Hematopoietic multipotent progenitor cell treated with erythropoietin and hydrocortisone succinate and interleukin-3 and kit ligand, for 4 days (in vitro differentiated cells): Measurements from ENCODE around the gene DLGAP1.
"Not testable (repeated sequence)": the region's sequence is repeated elsewhere in the genome, so short reads cannot be mapped to it uniquely, and the experiment has no call there.

Experiments
- DNase-seq: peaks from one replicate; pipeline ENCODE4 v3.0.0-alpha.2; 2015

DLGAP1 gene

DNA sequence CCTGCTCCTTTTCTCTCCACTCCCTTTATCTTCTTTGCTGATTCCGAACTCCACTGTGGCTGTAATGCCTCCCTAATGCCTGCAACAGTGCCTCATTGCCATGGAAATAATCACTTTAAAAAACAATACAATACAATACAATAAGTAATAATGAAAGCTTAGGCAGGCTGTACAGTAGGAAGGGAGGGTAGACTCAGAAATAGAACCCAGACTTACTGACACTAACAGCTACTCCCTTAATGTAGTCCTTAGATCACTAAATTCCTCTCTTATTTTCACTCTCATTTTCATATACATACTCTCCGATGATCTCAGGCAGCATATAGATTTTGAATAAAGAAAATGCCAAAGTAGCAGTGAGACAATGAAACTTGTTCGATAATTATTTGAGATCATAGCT, 70.2 kb downstream of the DLGAP1 start:
- no peak for DNase-seq

GRCh38 chr18:4374564-4374963, 80.5 kb downstream of the DLGAP1 start:
- no peak for DNase-seq

DNA sequence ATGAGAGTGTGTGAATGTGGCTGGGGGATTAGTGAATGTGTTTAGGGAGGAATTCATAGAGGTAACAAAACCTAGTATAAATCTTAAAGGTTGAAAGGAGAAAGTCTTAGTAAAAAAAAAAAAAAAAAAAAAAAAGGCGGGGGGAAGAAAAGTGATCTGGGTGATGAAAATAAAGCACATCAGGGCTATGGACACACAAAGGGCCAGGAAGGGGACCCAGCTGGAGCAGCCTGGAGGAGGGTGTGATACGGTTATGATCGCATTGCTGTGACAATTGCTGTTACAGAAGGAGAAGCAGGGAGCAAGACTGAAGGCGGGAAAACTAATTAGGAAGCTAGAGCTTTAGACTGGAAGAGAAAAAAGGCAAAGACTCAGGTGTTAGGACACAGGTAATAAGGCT, 85.4 kb downstream of the DLGAP1 start:
- DNase-seq, result no peak

DNA sequence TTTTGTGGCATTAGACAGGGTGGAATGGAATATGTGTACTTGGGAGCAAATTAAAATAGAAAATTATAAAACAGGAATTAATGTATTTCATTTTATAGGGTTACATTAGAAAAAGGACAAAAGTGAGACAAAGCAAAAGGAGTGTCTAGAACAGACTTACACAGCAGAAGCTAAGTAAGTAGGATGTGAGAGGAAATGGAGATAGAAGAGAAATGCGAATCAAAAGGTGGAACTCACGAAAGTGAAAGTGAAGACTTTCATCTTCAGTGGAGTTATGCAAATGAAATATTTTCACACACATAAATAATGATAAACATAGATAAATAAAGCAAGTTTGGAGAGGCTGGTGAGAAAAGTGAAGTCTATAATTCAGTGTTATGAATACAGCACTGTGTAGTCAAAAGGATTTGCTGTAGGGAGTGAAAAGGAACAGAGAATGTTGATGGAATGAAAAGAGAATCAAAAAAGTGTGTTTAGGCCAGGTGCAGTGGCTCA, 94.8 kb downstream of the DLGAP1 start:
- no peak for DNase-seq

DNA sequence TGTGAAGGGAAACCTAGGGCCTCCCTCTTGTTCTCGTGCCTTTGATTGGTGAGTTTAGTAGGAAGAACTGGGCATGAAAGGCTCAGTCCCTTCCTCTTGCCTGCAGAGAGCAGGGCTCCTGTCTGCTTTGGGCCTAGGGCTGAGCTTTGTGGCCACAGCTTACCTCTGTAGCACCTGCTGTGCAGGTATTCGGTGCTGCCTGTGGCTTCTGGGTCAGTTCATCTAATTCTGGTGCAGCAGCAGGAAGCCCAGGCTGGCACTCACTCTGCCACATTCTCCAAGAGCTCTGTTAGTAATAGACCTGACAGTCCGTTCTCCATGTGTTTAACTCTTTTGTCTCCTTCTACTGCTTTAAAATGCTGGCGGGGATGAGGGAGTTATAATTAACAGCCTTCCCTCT, 96.5 kb downstream of the DLGAP1 start:
- no peak for DNase-seq

GRCh38 chr18:4357579-4357978, 97.5 kb downstream of the DLGAP1 start:
- no peak for DNase-seq

GRCh38 chr18:4356929-4357328, 98.2 kb downstream of the DLGAP1 start:
- DNase-seq, result no peak

DNA sequence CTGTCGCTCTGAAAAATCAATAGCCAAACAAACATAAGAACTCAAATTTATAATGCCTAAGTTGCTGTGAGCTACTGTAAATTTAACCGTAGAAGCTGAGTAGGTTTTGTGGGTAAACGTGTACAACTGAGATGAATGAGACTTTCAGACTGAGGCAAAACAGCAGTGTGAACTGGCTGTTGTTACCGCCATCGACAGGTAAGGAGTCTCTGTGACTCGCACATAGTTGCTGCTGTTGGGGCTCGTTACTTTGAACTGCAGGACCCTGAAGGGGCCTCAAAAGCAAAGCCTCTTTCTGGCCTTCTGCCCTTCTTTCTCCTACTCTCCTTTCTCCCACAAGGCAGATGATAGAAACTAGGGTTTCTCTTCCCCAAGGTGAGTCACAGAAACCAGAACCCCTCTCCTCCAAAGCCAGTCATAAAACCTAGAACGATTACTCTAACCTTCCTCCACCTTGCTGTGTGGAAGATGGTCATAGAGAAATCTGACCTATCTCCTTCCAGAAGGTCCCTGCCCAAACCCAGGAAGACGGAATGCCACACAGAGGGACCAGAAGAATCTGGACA, 101.2 kb downstream of the DLGAP1 start:
- DNase-seq, result no peak

DNA sequence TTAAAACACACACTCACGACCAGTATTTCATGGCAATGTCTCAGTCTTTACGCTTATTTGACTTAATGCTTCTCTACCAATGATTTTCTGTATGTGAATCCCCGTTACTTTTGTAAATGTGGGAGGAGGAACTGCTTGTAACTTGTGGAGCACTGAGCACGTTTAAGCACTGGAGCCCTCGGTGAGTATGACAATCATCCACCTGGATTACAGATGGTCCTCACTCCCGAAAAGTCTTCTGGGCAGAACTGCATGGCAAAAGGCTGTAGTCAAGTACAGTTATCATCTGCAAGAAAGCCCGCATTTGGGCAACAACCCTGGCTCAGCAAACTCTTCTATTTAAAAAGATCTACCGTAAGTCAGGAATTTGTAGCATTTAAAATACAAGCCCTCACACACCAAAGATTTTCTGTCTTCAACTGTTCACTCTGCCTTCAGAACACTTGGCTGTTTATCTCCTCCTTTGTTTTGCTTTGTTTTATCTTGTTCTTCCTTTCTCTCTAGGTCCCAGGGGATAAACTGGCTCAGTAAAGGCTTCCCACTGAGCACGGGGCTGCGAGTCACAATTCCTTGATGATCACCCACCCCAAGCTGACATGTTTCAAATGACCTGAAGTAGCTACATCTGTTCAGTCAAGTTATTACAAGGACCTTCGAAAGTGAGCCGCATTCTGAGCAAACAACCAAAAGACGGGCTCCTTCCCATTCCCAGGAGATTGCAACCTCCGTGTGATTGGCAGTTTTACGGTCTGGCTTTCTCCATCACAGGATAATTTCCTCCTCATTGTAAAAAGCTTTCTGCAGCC, 102.2 kb downstream of the DLGAP1 start:
- no peak for DNase-seq

DNA sequence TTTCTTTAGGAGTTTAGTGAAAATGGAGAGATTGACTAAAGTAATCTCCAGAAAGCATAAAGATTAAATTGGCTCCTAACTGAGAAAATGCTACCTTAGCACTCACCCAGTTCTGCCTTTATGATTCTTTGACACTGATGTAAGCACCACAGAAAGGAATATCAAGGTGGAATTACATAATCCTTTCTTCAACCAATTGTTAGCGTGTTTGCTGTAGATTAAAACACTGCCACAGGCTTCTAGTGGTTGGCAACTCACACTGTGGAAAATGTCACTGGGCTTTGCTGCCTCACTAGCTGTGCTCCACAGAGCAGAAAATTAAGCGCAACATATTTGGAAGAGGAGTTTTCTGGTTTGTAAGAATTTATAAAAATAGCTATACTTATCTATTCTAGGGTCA, 104.1 kb downstream of the DLGAP1 start:
- no peak for DNase-seq

DNA sequence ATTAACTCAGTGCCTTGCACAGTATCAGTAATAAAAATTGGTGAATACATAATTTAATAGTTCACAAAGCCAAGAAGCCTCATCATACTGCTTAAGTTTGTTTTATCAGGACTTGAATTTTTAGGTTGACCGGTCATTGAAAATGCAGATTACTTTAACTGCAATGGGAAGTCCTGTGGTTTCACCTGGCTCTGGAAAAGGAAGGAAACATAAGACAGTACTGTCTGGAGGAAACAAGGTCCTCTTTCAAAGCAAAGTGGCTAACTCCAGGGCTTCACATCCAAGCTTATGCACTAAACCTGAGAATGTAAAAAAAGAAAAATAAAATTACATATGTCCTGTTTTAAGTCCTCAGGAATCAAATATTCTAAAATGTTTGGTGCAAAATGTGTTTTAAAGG, 119.7 kb downstream of the DLGAP1 start:
- no peak for DNase-seq

- no peak for DNase-seq
Measured at GRCh38 chr18:4333043-4333442, 122.1 kb downstream of the DLGAP1 start.

DNA sequence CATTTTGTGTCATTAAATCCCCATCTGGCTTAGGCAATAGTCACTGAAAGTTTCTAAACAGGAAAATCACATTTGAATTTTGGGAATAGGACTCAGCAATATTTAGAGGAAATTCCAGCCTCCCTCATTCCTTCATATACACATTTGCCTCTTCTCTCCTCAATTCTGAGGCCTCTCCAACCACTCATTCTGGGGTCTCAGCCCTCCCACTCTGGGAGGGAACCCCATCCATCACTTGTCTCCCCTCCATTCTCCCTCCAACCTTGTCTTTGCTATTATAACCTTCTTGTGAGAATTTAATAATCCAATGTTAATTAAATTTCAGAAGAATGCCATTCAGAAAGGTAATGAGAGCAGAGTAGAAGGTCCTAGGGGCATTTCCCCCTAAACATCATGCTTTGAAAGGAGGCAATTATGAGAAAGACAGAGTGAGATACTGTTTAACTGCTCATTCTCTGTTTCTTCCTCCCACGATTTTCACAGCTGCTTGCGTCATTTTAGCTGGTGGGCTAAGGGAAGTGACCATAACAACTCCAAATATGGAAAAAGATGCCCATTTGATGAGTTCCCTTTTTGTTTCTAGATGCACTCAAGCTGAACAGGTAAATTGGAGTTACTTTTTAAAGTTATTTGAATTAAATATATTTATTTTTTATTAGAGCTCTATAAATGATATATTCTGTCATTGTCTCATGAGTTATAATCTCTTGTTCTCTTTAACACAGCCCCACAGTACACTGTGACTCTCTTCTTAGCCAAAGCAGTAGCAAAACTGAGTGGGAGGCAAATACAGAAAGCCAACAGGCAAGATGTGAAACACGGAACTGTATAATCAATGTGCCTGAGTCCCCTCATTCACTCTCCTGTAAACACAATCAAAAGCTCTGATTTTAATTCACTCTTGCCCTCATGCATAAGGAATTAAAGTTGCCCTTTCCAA, 135.1 kb downstream of the DLGAP1 start:
- DNase-seq, result no peak

- no peak for DNase-seq
Measured at GRCh38 chr18:4318311-4318710, 136.8 kb downstream of the DLGAP1 start.

GRCh38 chr18:4311945-4312344, 143.2 kb downstream of the DLGAP1 start:
- not testable (repeated sequence) for DNase-seq

GRCh38 chr18:4311136-4311535, 144.0 kb downstream of the DLGAP1 start:
- no peak for DNase-seq

DNA sequence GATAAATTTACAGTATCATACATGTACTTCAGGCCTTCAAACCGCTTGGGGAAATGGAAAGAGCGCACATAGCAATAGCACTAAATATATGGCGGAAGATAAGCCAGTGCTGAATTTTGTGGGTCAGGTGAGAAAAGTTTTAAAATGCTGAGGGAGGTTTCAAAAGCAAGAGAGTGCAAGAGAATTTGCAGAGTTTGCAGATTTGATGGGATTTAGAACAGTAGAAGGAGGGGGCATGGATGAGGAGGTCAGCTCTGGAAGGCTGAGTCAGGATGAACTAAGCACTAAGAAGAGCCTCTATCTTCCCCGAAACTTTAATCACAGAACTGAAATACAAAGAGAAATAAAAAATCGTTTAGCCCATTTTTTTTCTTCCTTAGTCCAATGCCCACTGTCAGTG, 145.9 kb downstream of the DLGAP1 start:
- no peak for DNase-seq

DNA sequence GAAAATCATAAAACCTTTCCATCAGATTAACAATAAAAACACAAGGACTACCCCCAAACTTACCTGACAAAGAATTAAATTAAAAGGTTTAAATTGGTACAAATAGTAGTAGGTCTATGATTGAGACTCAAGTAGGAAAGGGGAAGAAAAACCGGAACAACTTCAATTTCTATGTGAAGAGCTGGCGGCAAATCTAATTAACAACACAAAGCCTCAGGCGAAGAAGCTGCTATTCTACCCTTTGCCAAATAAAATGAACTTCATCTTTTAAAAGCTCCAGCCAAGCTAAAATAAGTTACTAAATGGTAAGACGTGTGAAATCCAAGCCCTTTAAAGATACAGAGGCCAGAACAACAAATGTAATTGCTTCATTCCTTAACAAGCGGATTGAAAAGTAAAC, 146.5 kb downstream of the DLGAP1 start:
- DNase-seq, result no peak

DNA sequence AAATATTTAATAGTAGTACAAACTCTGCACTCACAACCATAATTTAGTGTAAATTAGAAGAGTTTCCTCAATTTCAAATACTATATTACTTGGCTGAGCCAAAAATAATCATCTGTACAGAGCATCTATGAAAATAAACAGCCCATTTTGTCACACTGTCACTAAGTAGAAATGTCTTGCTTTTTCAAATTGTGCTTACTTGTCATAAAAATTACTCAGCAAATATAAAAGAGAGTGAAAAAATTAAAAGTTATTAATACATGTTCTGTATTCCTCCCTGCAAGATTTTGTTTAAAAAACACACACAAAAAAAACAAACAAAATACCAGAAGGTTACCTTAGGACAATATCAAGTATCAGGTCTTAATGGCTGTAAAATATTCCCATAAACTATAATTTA, 155.7 kb downstream of the DLGAP1 start:
- no peak for DNase-seq

DNA sequence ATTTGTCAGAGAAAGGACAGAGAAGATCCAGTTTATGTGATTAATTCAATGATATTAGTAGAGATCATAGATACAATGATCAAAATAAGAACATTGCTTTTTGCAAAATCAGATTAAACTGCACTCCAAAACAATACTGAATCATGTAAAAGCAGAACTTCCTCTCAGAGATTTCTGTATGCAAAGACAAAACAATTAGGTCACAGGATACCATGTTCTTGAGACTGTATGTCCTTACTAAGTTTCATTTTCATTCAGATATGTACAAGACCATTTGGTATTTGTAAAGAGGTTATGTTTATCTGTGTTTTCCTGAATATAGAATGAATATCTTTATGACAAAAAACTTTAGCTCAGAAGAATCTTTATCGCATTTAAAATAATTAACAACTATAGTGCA, 161.8 kb downstream of the DLGAP1 start:
- DNase-seq, result no peak

- no peak for DNase-seq
Measured at GRCh38 chr18:4292696-4293095, 162.4 kb downstream of the DLGAP1 start.

GRCh38 chr18:4287340-4287739, 167.8 kb downstream of the DLGAP1 start:
- not testable (repeated sequence) for DNase-seq

DNA sequence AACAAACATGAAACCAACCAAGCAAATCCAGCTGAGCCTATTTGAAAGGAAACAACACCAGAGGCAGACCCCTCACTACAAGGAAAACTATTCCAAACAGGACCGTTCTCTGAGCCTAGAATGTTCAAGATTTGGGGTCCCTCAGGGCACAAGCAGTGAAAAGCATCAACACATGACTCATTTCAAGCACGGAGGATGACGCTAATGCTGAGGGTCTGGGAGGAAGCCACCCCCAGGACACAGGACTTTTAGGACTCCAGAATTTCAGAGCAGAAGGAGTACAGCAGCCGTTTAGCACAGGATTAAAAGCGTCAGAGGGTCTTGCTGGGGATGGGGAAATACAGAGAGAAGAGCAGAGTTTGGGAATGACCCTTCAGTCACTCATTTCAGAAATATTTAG, 168.9 kb downstream of the DLGAP1 start:
- no peak for DNase-seq

DNA sequence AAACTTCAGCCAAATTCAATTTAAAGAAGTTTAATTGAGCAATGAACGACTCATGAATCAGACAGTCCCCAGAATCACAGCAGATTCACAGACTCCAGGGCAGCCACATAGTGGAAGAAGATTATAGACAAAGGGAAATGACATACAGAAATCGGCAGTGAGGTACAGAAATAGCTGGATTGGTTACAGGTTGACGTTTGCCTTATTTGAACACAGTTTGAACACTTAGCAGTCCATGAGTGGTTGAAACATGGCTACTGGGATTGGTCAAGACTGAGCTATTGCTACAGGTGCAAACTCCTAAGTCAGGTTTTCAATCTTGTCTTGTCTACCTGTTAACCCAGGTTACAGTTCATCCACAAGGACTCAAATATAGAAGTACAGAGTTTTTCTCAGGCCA, 169.6 kb downstream of the DLGAP1 start:
- no peak for DNase-seq
